Activated CD8-positive, alpha-beta memory T cell treated with anti-CD3 and anti-CD28 coated beads, Interleukin-2, amount 10 ng/mL, durations not matched to agents 7 days and 5 days (primary cell): ENCODE results near the gene CORO2B. TPM values are rescaled to one million over a fixed set of nuclear protein-coding genes. Genes with fewer than 3 reads are reported as not detected.
"Not testable (repeated sequence)": the region's sequence is repeated elsewhere in the genome, so short reads cannot be mapped to it uniquely, and the experiment has no call there.

Experiments used
- ATAC-seq: fragments of 150-1000 bp; cut with Tn5 transposase; one replicate; pipeline ENCODE4 v1.10.0; 2021; ENCODE audit warnings: moderate library complexity
- CTCF ChIA-PET: fragments of 350-600 bp; sonication (Branson Sonifier 250); formaldehyde crosslinking; loops from one replicate; lab custom pipeline; 2021; ENCODE audit warnings: antibody characterized with exemption; lab: Charles Lee
- DNase-seq: peaks from one replicate; pipeline ENCODE4 v3.0.0-alpha.2; 2020
- H3K27ac Mint-ChIP-seq: one replicate; pipeline ENCODE4 v1.8.0; 2021; ENCODE audit warnings: mild to moderate bottlenecking, mixed read lengths
- H3K27me3 Mint-ChIP-seq: one replicate; pipeline ENCODE4 v1.8.0; 2021; ENCODE audit warnings: mixed read lengths
- H3K36me3 Mint-ChIP-seq: one replicate; pipeline ENCODE4 v1.8.0; 2021; ENCODE audit warnings: mild to moderate bottlenecking, mixed read lengths
- H3K4me1 Mint-ChIP-seq: one replicate; pipeline ENCODE4 v1.8.0; 2021; ENCODE audit warnings: mixed read lengths
- H3K4me3 Mint-ChIP-seq: one replicate; pipeline ENCODE4 v1.8.0; 2021; ENCODE audit warnings: mild to moderate bottlenecking, moderate library complexity, mixed read lengths
- H3K9me3 Mint-ChIP-seq: one replicate; pipeline ENCODE4 v1.8.0; 2022; ENCODE audit warnings: low read depth, mixed read lengths
- total RNA-seq, 2 experiments: library from RNA; stranded (reverse); gene quantifications; one replicate each; pipeline ENCODE4 v1.2.3, GENCODE V29; 2021

The CORO2B gene
- total RNA-seq, 2 experiments from 2014 or later: not detected

- no peak overlapping the region for H3K4me3 Mint-ChIP-seq
- no peaks in the 10 kb centered on the region for H3K36me3 Mint-ChIP-seq
- DNase-seq: no peak
- H3K27me3 Mint-ChIP-seq: peaks cover 3% of the 10 kb centered on the region
- CTCF ChIA-PET: interaction anchor here (2.0 kb wide), 1 partner anchor 140 kb away, joined by 10 read pairs; no protein-coding TSS in a partner anchor
- peaks cover 4% of the 10 kb centered on the region for H3K4me1 Mint-ChIP-seq
- no peak for ATAC-seq
- no peaks in the 10 kb centered on the region for H3K9me3 Mint-ChIP-seq
- no peak overlapping the region for H3K27ac Mint-ChIP-seq
These were observed 156.8 kb downstream of the CORO2B start for GRCh38 chr15:68735610-68736009.

GRCh38 chr15:68739390-68740080, 160.7 kb downstream of the CORO2B start:
- H3K4me3 Mint-ChIP-seq: no peak overlapping the region
- H3K9me3 Mint-ChIP-seq: no peaks in the 10 kb centered on the region
- H3K27ac Mint-ChIP-seq: no peak overlapping the region
- no peaks in the 10 kb centered on the region for H3K4me1 Mint-ChIP-seq
- peaks cover 5% of the 10 kb centered on the region for H3K27me3 Mint-ChIP-seq
- H3K36me3 Mint-ChIP-seq: no peaks in the 10 kb centered on the region
- no peak for ATAC-seq
- no peak for DNase-seq
- CTCF ChIA-PET: no interaction called here

- H3K27me3 Mint-ChIP-seq: peaks cover 8% of the 10 kb centered on the region
- H3K27ac Mint-ChIP-seq: no peak overlapping the region
- H3K4me3 Mint-ChIP-seq: no peak overlapping the region
- no peaks in the 10 kb centered on the region for H3K36me3 Mint-ChIP-seq
- H3K4me1 Mint-ChIP-seq: no peaks in the 10 kb centered on the region
- no peaks in the 10 kb centered on the region for H3K9me3 Mint-ChIP-seq
- ATAC-seq: no peak
- DNase-seq: no peak
- CTCF ChIA-PET: interaction anchor here (2.0 kb wide), 1 partner anchor 132 kb away, joined by 6 read pairs; no protein-coding TSS in a partner anchor
These were observed 164.5 kb downstream of the CORO2B start for GRCh38 chr15:68743256-68743655.

GRCh38 chr15:68749365-68749764, 170.6 kb downstream of the CORO2B start:
- CTCF ChIA-PET: interaction anchor here (1.5 kb wide), 1 partner anchor 126 kb away, joined by 3 read pairs; no protein-coding TSS in a partner anchor
- Mint-ChIP-seq H3K9me3 (no peaks in the 10 kb centered on the region), H3K4me3 (no peak overlapping the region), H3K27me3 (peaks cover 9% of the 10 kb centered on the region), H3K27ac (no peak overlapping the region), H3K36me3 (peaks cover 2% of the 10 kb centered on the region), H3K4me1 (peaks cover 2% of the 10 kb centered on the region)
- no peak for ATAC-seq
- no peak for DNase-seq

- H3K27me3 Mint-ChIP-seq: peaks cover 9% of the 10 kb centered on the region
- H3K4me3 Mint-ChIP-seq: no peak overlapping the region
- no peak overlapping the region for H3K27ac Mint-ChIP-seq
These were observed 171.0 kb downstream of the CORO2B start for GRCh38 chr15:68749793-68750192.

GRCh38 chr15:68751622-68752021, 172.8 kb downstream of the CORO2B start:
- Mint-ChIP-seq H3K4me3 (no peak overlapping the region), H3K27me3 (peaks cover 11% of the 10 kb centered on the region), H3K4me1 (peaks cover 6% of the 10 kb centered on the region), H3K27ac (no peak overlapping the region), H3K9me3 (no peaks in the 10 kb centered on the region), H3K36me3 (peaks cover 2% of the 10 kb centered on the region)
- DNase-seq (no peak), ATAC-seq (no peak)
- CTCF ChIA-PET: interaction anchor here (0.7 kb wide), 1 partner anchor 124 kb away, joined by 3 read pairs; no protein-coding TSS in a partner anchor

More at GRCh38 chr15:68749793-68750192, 171.0 kb downstream of the CORO2B start:
- H3K36me3 Mint-ChIP-seq: peaks cover 2% of the 10 kb centered on the region
- H3K9me3 Mint-ChIP-seq: no peaks in the 10 kb centered on the region
- CTCF ChIA-PET: interaction anchor here (1.4 kb wide), 1 partner anchor 76 kb away, joined by 4 read pairs; no protein-coding TSS in a partner anchor
- peaks cover 4% of the 10 kb centered on the region for H3K4me1 Mint-ChIP-seq
- DNase-seq (no peak), ATAC-seq (no peak)

GRCh38 chr15:68755731-68756130, 176.9 kb downstream of the CORO2B start:
- H3K27me3 Mint-ChIP-seq: peaks cover 16% of the 10 kb centered on the region
- ATAC-seq: no peak
- H3K9me3 Mint-ChIP-seq: no peaks in the 10 kb centered on the region
- H3K4me1 Mint-ChIP-seq: peaks cover 8% of the 10 kb centered on the region
- H3K36me3 Mint-ChIP-seq: peaks cover 2% of the 10 kb centered on the region
- H3K4me3 Mint-ChIP-seq: no peak overlapping the region
- CTCF ChIA-PET: interaction anchor here (1.2 to 1.5 kb wide), 2 partner anchors 29 to 206 kb away, joined by 3 to 4 read pairs; no protein-coding TSS in a partner anchor
- no peak overlapping the region for H3K27ac Mint-ChIP-seq
- no peak for DNase-seq

GRCh38 chr15:68759982-68760579, 181.3 kb downstream of the CORO2B start:
- CTCF ChIA-PET: interaction anchor here (0.6 kb wide), 1 partner anchor 19 kb away, joined by 3 read pairs; no protein-coding TSS in a partner anchor
- H3K4me3 Mint-ChIP-seq, H3K9me3 Mint-ChIP-seq, H3K27ac Mint-ChIP-seq, H3K4me1 Mint-ChIP-seq, ATAC-seq, H3K36me3 Mint-ChIP-seq, DNase-seq: not testable (repeated sequence)
- peaks cover 47% of the 10 kb centered on the region for H3K27me3 Mint-ChIP-seq

- Mint-ChIP-seq H3K4me3 (no peak overlapping the region), H3K27me3 (peaks cover 55% of the 10 kb centered on the region), H3K27ac (no peak overlapping the region), H3K36me3 (no peaks in the 10 kb centered on the region), H3K4me1 (peaks cover 2% of the 10 kb centered on the region), H3K9me3 (no peaks in the 10 kb centered on the region)
- CTCF ChIA-PET: interaction anchor here (1.1 kb wide), 1 partner anchor 8 kb away, joined by 3 read pairs; no protein-coding TSS in a partner anchor
- ATAC-seq (no peak), DNase-seq (no peak)
These were observed 184.3 kb downstream of the CORO2B start for GRCh38 chr15:68763063-68763462.

GRCh38 chr15:68764090-68764489, 185.3 kb downstream of the CORO2B start:
- no peak overlapping the region for H3K27ac Mint-ChIP-seq

GRCh38 chr15:68765602-68766368, 187.0 kb downstream of the CORO2B start:
- Mint-ChIP-seq H3K27me3 (peaks cover 44% of the 10 kb centered on the region), H3K27ac (no peak overlapping the region), H3K36me3 (no peaks in the 10 kb centered on the region), H3K9me3 (no peaks in the 10 kb centered on the region), H3K4me1 (no peaks in the 10 kb centered on the region), H3K4me3 (no peak overlapping the region)
- CTCF ChIA-PET: no interaction called here
- DNase-seq: no peak
- ATAC-seq: no peak

More at GRCh38 chr15:68764090-68764489, 185.3 kb downstream of the CORO2B start:
- H3K36me3 Mint-ChIP-seq: no peaks in the 10 kb centered on the region
- no peak for DNase-seq
- H3K9me3 Mint-ChIP-seq: no peaks in the 10 kb centered on the region
- no peak for ATAC-seq
- CTCF ChIA-PET: interaction anchor here (1.1 kb wide), 1 partner anchor 9 kb away, joined by 3 read pairs; no protein-coding TSS in a partner anchor
- H3K27me3 Mint-ChIP-seq: peaks cover 52% of the 10 kb centered on the region
- peaks cover 2% of the 10 kb centered on the region for H3K4me1 Mint-ChIP-seq
- no peak overlapping the region for H3K4me3 Mint-ChIP-seq

- ATAC-seq (no peak), DNase-seq (no peak)
- H3K27ac Mint-ChIP-seq: no peak overlapping the region
- no peaks in the 10 kb centered on the region for H3K9me3 Mint-ChIP-seq
- no peaks in the 10 kb centered on the region for H3K36me3 Mint-ChIP-seq
- no peak overlapping the region for H3K4me3 Mint-ChIP-seq
- no peaks in the 10 kb centered on the region for H3K4me1 Mint-ChIP-seq
- CTCF ChIA-PET: interaction anchor here (0.8 kb wide), 1 partner anchor 94 kb away, joined by 3 read pairs; no protein-coding TSS in a partner anchor
- H3K27me3 Mint-ChIP-seq: peaks cover 30% of the 10 kb centered on the region
These were observed 189.0 kb downstream of the CORO2B start for GRCh38 chr15:68767833-68768232.

GRCh38 chr15:68768321-68768720, 189.5 kb downstream of the CORO2B start:
- Mint-ChIP-seq H3K36me3 (no peaks in the 10 kb centered on the region), H3K4me1 (no peaks in the 10 kb centered on the region), H3K9me3 (no peaks in the 10 kb centered on the region), H3K27me3 (peaks cover 26% of the 10 kb centered on the region), H3K27ac (no peak overlapping the region), H3K4me3 (no peak overlapping the region)
- CTCF ChIA-PET: interaction anchor here (0.8 kb wide), 1 partner anchor 94 kb away, joined by 3 read pairs; no protein-coding TSS in a partner anchor
- DNase-seq (no peak), ATAC-seq (no peak)
